OCI-LY7 (cell line): ENCODE data around the gene NOTCH4. TPM values are rescaled to one million over a fixed set of nuclear protein-coding genes. Genes with fewer than 3 reads are reported as not detected.
"Not testable (repeated sequence)": the region's sequence is repeated elsewhere in the genome, so short reads cannot be mapped to it uniquely, and the experiment has no call there.

Source experiments
- Bru-seq: library from RNA; stranded (reverse); fragments of 400-500 nt; gene quantifications from one replicate; lab custom pipeline; 2021; lab: Mats Ljungman, UMichigan
- BruChase-seq, 2 experiments: library from RNA; stranded (reverse); fragments of 400-500 nt; gene quantifications; one replicate each; lab custom pipeline; 2021; lab: Mats Ljungman, UMichigan
- BruUV-seq: library from RNA; stranded (reverse); fragments of 400-500 nt; replicated peaks from 2 replicates; lab custom pipeline; 2021; lab: Mats Ljungman, UMichigan
- CTCF ChIA-PET: fragments of 300-600 bp; sonication (Branson Sonifier 250); formaldehyde crosslinking; loops from one replicate; lab custom pipeline; 2022; ENCODE audit warnings: antibody characterized with exemption; ENCODE audit not compliant: unreplicated experiment; lab: Charles Lee
- POLR2A ChIA-PET: fragments of 300-600 bp; sonication (Branson Sonifier 250); formaldehyde crosslinking; loops from one replicate; lab custom pipeline; 2022; ENCODE audit warnings: antibody characterized with exemption; lab: Charles Lee
- DNase-seq: peaks from one replicate; pipeline ENCODE4 v3.0.0-alpha.2; 2015; ENCODE audit warnings: low spot score
- H2AFZ ChIP-seq: fragments of 200-600 bp; sonication (generic), shearing (Covaris generic); 2 replicates; pipeline ENCODE4 v1.6.1; 2014; ENCODE audit warnings: mild to moderate bottlenecking, antibody characterized with exemption, low read length, moderate library complexity
- H3K27ac ChIP-seq: fragments of 200-600 bp; sonication (generic); 2 replicates; pipeline ENCODE4 v1.5.1; 2014; ENCODE audit warnings: mixed run types, low read depth, mild to moderate bottlenecking, moderate library complexity, low read length, inconsistent platforms; ENCODE audit not compliant: poor library complexity, severe bottlenecking
- H3K36me3 ChIP-seq: fragments of 200-600 bp; sonication (generic); 2 replicates; pipeline ENCODE4 v1.6.1; 2014; ENCODE audit warnings: mild to moderate bottlenecking, antibody characterized with exemption, low read length, moderate library complexity, mixed read lengths; ENCODE audit not compliant: insufficient read depth
- H3K4me1 ChIP-seq: fragments of 200-600 bp; sonication (generic); 2 replicates; pipeline ENCODE4 v1.5.1; 2014; ENCODE audit warnings: mild to moderate bottlenecking, low read length; ENCODE audit not compliant: insufficient read depth, poor library complexity, severe bottlenecking
- H3K4me2 ChIP-seq: fragments of 200-600 bp; sonication (generic); 2 replicates; pipeline ENCODE4 v1.6.1; 2014; ENCODE audit warnings: mild to moderate bottlenecking, low read length
- H3K4me3 ChIP-seq: fragments of 200-600 bp; sonication (generic); 2 replicates; pipeline ENCODE4 v1.5.1; 2014; ENCODE audit warnings: mild to moderate bottlenecking, low read depth, low read length; ENCODE audit not compliant: poor library complexity, severe bottlenecking
- H3K79me2 ChIP-seq: fragments of 200-600 bp; sonication (generic); 2 replicates; pipeline ENCODE4 v1.6.1; 2016; ENCODE audit warnings: low read depth, mild to moderate bottlenecking, low read length, moderate library complexity, mixed read lengths; ENCODE audit not compliant: insufficient read depth
- H3K9me2 ChIP-seq: fragments of 200-600 bp; sonication (generic); 2 replicates; pipeline ENCODE4 v1.6.1; 2016; ENCODE audit warnings: mild to moderate bottlenecking, low read length, mixed read lengths; ENCODE audit not compliant: insufficient read depth
- H3K9me3 ChIP-seq: fragments of 200-600 bp; sonication (generic); 2 replicates; pipeline ENCODE4 v1.6.1; 2014; ENCODE audit warnings: mild to moderate bottlenecking, mixed run types, low read length, mixed read lengths
- H4K20me1 ChIP-seq: fragments of 200-600 bp; sonication (generic); 2 replicates; pipeline ENCODE4 v1.6.1; 2014; ENCODE audit warnings: mild to moderate bottlenecking, antibody characterized with exemption, low read length, moderate library complexity, mixed read lengths; ENCODE audit not compliant: insufficient read depth
- EZH2phosphoT487 ChIP-seq: fragments of 200-600 bp; sonication (generic); IDR thresholded peaks from 2 replicates; pipeline ENCODE4 v1.6.1; 2018; ENCODE audit warnings: low read depth, borderline replicate concordance, mild to moderate bottlenecking, mixed run types, antibody characterized with exemption, low read length, moderate library complexity, mixed read lengths
- intact Hi-C: fragments of 100-400 bp; cut with micrococcal nuclease; formaldehyde crosslinking; loops from one replicate; pipeline ENCODE4 v1.10.0; 2022; ENCODE audit not compliant: unreplicated experiment
- long read RNA-seq: library from polyadenylated mRNA; stranded (forward); transcript quantifications from one replicate; pipeline ENCODE4 v2.0.0, GENCODE V29; 2022
- total RNA-seq, 2 experiments: library from RNA; depleted of rRNA in 1 of 2; stranded (reverse); fragments of >200 nt in 1 of 2; shearing (Covaris generic) in 1 of 2; gene quantifications; 2 replicates each; pipeline ENCODE4 v1.2.3, GENCODE V29; 2014 to 2022
- TF ChIP-seq, protein P1 (sequence below): fragments of 200-600 bp; sonication (generic); conservative IDR thresholded peaks from 2 replicates; pipeline ENCODE4 v1.5.1; 2014; ENCODE audit warnings: mild to moderate bottlenecking, antibody characterized with exemption, low read length, moderate library complexity, mixed read lengths

NOTCH4 gene
- total RNA-seq (2014; rRNA removed; shearing (Covaris generic)) = 0.93 and 1.4 TPM in 2 replicates
- total RNA-seq (2022) = 2.1 and 2.4 TPM in 2 replicates
- Bru-seq, nascent RNA = percentile 23 among the genes with signal in this experiment
- BruChase-seq, experiment 1, labeled RNA remaining after a 6-hour chase = percentile 20 among the genes with signal in this experiment
- percentile 23 among the genes with signal in this experiment for BruChase-seq, experiment 2, labeled RNA remaining after a 2-hour chase
- long read RNA-seq, partial matches to known transcripts = 4 of 4 reads
- long read RNA-seq, other reads (novel, unspliced or antisense) = 0 of 4 reads

DNA sequence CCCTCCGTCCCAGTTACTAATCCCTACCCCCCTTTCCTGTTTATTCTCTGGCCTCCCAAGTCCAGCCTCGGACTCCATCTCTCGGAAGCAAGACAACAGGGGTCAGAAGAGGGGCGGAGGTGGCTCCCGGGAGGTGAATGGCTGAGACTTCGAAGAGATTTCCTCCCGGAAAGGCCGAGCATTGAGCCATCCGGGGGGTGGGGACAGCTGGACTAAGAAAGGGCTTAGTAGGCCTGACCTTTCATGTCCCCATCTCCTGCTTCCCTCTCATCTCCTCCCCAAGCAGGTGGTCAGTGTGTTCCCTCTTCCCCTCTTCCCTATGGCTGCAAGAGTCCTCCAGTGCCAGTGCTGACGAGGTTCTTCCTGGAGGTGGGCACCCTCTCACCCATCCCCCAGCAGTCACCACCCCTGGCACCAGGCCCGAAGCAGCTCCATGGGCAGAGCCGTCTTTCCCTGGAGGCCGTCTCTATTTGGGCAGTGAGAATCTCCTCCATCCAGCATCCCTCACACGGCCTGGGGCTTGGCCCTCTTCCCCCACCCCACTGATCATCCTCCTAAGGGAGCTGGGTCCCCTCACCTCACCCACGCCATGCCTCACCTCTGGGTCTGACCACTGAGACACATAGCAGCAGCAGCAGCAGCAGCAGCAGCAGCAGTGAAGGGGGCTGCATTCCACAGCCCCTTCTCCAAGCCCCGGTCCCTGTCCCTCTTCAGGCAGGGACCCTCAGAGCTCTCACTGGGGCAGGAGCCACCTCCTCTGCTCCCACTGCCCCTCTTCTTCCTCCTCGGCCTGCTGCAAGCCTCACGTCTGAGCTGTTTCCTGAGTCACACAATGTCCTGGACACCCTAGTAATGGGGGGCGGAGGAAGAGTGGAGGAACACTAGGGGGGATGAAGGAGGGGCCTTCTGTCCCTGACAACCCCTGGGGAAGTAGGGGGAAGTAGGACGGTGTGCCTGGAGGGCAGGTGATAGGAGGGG is at the start of gene NOTCH4:
TSS of gene NOTCH4 (minus strand) at position 810 of the 978 bp plus-strand sequence. CDS start at position 671, 139 bp downstream.
- peak within 1 kb of the TSS; percentile 56 for H3K4me2 ChIP-seq
- ChIA-PET POLR2A (interaction anchor here (0.6 to 1.8 kb wide), 3 partner anchors 26 to 178 kb away, joined by 3 to 6 read pairs (median 5); no protein-coding TSS in a partner anchor), CTCF (no interaction called here)
- H3K4me3 ChIP-seq = peak within 1 kb of the TSS; percentile 10
- peaks cover 56% of the 10 kb centered on the region for H3K4me1 ChIP-seq
- H2AFZ ChIP-seq = peak within 1 kb of the TSS; percentile 46; the same call in 1 of the 2 replicates
- no peaks in the 10 kb centered on the region for H3K9me2 ChIP-seq
- H3K79me2 ChIP-seq = no peaks in the 10 kb centered on the region
- intact Hi-C loops = loop anchor here (2.0 kb wide), 2 partner anchors 29 to 69 kb away; partner anchors contain the start of gene PPT2
- peak within 1 kb of the TSS; percentile 63 for H3K27ac ChIP-seq
- H4K20me1 ChIP-seq = no peaks in the 10 kb centered on the region
- DNase-seq = no peak
- no peaks in the 10 kb centered on the region for H3K36me3 ChIP-seq
- no peaks in the 10 kb centered on the region for H3K9me3 ChIP-seq
- no peak for TF ChIP-seq EZH2phosphoT487
- TF ChIP-seq, protein P1, sequence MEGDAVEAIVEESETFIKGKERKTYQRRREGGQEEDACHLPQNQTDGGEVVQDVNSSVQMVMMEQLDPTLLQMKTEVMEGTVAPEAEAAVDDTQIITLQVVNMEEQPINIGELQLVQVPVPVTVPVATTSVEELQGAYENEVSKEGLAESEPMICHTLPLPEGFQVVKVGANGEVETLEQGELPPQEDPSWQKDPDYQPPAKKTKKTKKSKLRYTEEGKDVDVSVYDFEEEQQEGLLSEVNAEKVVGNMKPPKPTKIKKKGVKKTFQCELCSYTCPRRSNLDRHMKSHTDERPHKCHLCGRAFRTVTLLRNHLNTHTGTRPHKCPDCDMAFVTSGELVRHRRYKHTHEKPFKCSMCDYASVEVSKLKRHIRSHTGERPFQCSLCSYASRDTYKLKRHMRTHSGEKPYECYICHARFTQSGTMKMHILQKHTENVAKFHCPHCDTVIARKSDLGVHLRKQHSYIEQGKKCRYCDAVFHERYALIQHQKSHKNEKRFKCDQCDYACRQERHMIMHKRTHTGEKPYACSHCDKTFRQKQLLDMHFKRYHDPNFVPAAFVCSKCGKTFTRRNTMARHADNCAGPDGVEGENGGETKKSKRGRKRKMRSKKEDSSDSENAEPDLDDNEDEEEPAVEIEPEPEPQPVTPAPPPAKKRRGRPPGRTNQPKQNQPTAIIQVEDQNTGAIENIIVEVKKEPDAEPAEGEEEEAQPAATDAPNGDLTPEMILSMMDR = no peak
- no TSS peak for BruUV-seq

DNA sequence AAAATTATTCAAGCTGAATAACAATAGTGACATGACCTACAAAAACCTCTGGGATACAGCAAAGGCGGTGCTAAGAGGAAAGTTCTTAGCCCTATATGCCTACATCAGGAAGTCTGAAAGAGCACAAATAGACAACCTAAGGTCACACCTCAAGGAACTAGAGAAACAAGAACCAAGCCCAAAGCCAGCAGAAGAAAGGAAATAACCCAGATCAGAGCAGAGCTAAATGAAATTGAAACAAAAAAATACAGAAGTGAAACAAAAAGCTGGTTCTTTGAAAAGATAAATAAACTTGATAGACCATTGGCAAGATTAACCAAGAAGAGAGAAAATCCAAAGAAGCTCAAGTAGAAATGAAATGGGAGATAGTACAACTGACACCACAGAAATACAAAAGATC is 47.6 kb upstream of the NOTCH4 start:
- BruUV-seq = no TSS peak
- Histone ChIP-seq H3K36me3 (peaks cover 10% of the 10 kb centered on the region), H2AFZ (peak overlapping the region; percentile 46; the same call in 1 of the 2 replicates), H3K9me3 (peaks cover 38% of the 10 kb centered on the region; the same call in 1 of the 2 replicates), H3K4me3 (peak overlapping the region; percentile 54), H3K4me1 (peaks cover 71% of the 10 kb centered on the region), H3K9me2 (no peaks in the 10 kb centered on the region), H3K4me2 (peak overlapping the region; percentile 69), H3K79me2 (no peaks in the 10 kb centered on the region), H3K27ac (peak overlapping the region; percentile 95), H4K20me1 (no peaks in the 10 kb centered on the region)
- no peak for TF ChIP-seq EZH2phosphoT487
- TF ChIP-seq, protein P1 = no peak
- DNase-seq = peak; percentile 94
- ChIA-PET POLR2A (interaction anchor here (0.6 to 1.6 kb wide), 8 partner anchors 8 to 666 kb away, joined by 3 to 5 read pairs (median 3); partner anchors contain the start of gene GPSM3), CTCF (no interaction called here)
- intact Hi-C loops = loop anchor here (1.0 to 2.0 kb wide), 2 partner anchors 27 to 76 kb away; no protein-coding TSS in a partner anchor

DNA sequence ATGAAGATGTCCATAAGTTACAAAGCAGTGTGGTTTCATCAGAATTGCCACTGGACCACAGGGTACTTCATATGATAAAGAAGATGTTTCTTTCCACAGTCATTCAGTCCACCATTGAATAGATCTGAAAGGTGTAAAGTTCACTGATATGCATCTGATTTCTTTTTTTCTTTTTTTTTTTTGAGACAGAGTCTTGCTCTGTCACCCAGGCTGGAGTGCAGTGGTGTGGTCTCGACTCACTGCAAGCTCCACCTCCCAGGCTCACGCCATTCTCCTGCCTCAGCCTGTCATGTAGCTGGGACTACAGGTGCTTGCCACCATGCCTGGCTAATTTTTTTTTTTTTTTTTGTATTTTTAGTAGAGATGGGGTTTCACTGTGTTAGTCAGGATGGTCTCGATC is 44.6 kb upstream of the NOTCH4 start:
- peaks cover 16% of the 10 kb centered on the region for H3K36me3 ChIP-seq
- H3K9me2 ChIP-seq, CTCF ChIA-PET, H3K79me2 ChIP-seq, BruUV-seq, H4K20me1 ChIP-seq: not testable (repeated sequence)
- intact Hi-C loops = loop anchor here (1.0 to 2.0 kb wide), 2 partner anchors 128 to 357 kb away; no protein-coding TSS in a partner anchor
- H3K27ac ChIP-seq = peak overlapping the region; percentile 93
- DNase-seq = peak; percentile 83
- H3K4me1 ChIP-seq = peaks cover 64% of the 10 kb centered on the region
- peak overlapping the region; percentile 84 for H2AFZ ChIP-seq
- peak overlapping the region; percentile 21 for H3K4me3 ChIP-seq
- H3K4me2 ChIP-seq = peak overlapping the region; percentile 57
- peaks cover 30% of the 10 kb centered on the region; the same call in 1 of the 2 replicates for H3K9me3 ChIP-seq
- POLR2A ChIA-PET = interaction anchor here (0.6 to 1.6 kb wide), 10 partner anchors 17 to 1960 kb away, joined by 3 to 5 read pairs (median 3); no protein-coding TSS in a partner anchor
